Endothelial cell of umbilical vein (primary cell): ENCODE measurements around the gene EIF4G2. TPM values are rescaled to one million over a fixed set of nuclear protein-coding genes. Genes with fewer than 3 reads are reported as not detected.

Source experiments
- BruUV-seq: library from RNA; stranded (reverse); fragments of 400-500 nt; replicated peaks from 2 replicates; lab custom pipeline; 2021; lab: Mats Ljungman, UMichigan
- CTCF ChIA-PET: fragments of 300-600, 350-600 bp; sonication (Branson Sonifier 250); formaldehyde crosslinking; loops from one replicate; lab custom pipeline; 2021; ENCODE audit warnings: antibody characterized with exemption, inconsistent platforms; lab: Charles Lee
- POLR2A ChIA-PET: fragments of 300-600, 350-600 bp; sonication (Branson Sonifier 250); formaldehyde crosslinking; loops from one replicate; lab custom pipeline; 2021; ENCODE audit warnings: antibody characterized with exemption, inconsistent platforms; lab: Charles Lee
- DNase-seq: peaks from one replicate; pipeline ENCODE4 v3.0.0-alpha.2; 2011; ENCODE audit warnings: low read depth, low spot score
- FAIRE-seq: peaks from 2 replicates; lab custom pipeline; 2011; peaks lifted over from hg19 to GRCh38; lab: Jason Lieb, UNC
- H2AFZ ChIP-seq: 2 replicates; pipeline ENCODE4 v1.6.0; 2012; ENCODE audit warnings: low read depth, low read length, control low read depth, inconsistent platforms
- H3K27ac ChIP-seq: 2 replicates; pipeline ENCODE4 v1.5.1; 2011; ENCODE audit warnings: low read depth, mild to moderate bottlenecking, control low read depth, low read length, moderate library complexity; ENCODE audit not compliant: insufficient read depth
- H3K27me3 ChIP-seq, 2 experiments: 2 replicates each; pipeline versions ENCODE4 v1.6.0 to v1.6.1; 2011; ENCODE audit warnings: low read length in 2 of 2, mixed read lengths in 1 of 2; ENCODE audit not compliant: control insufficient read depth in 2 of 2, insufficient read depth in 2 of 2
- H3K36me3 ChIP-seq, 2 experiments: 2 replicates in 1 of 2; 3 replicates in 1 of 2; pipeline ENCODE4 v1.5.1; 2011; ENCODE audit warnings: low read length in 2 of 2, mild to moderate bottlenecking in 1 of 2, moderate library complexity in 1 of 2; ENCODE audit not compliant: control insufficient read depth in 2 of 2, insufficient read depth in 2 of 2; ENCODE audit errors: extremely low read depth in 1 of 2
- H3K4me1 ChIP-seq: 3 replicates; pipeline ENCODE4 v1.5.1; 2011; ENCODE audit warnings: mild to moderate bottlenecking, low read length; ENCODE audit not compliant: control insufficient read depth, insufficient read depth; ENCODE audit errors: extremely low read depth
- H3K4me2 ChIP-seq: 2 replicates; pipeline ENCODE4 v1.6.1; 2011; ENCODE audit warnings: low read length, control low read depth, mixed read lengths; ENCODE audit not compliant: insufficient read depth
- H3K4me3 ChIP-seq, 3 experiments: fragments of 200-600 bp in 1 of 3; sonication (generic), shearing (Covaris generic) in 1 of 3; replicated peaks in 1 of 3; 2 replicates each; pipeline ENCODE4 v1.5.1; 2011 to 2016; ENCODE audit warnings: control low read depth in 3 of 3, low read length in 3 of 3, mild to moderate bottlenecking in 2 of 3, inconsistent platforms in 1 of 3, low read depth in 1 of 3, moderate library complexity in 1 of 3; ENCODE audit not compliant: insufficient read depth in 1 of 3
- H3K79me2 ChIP-seq: 2 replicates; pipeline ENCODE4 v1.6.0; 2012; ENCODE audit warnings: low read length, inconsistent platforms; ENCODE audit not compliant: control insufficient read depth, insufficient read depth
- H3K9ac ChIP-seq: replicated peaks from 2 replicates; pipeline ENCODE3; 2011; ENCODE audit warnings: low read length, control low read depth; ENCODE audit not compliant: insufficient read depth; ENCODE audit errors: extremely low read depth
- H3K9me1 ChIP-seq: replicated peaks from 3 replicates; pipeline ENCODE4 v1.6.0; 2011; ENCODE audit warnings: mild to moderate bottlenecking, low read length; ENCODE audit not compliant: control insufficient read depth, insufficient read depth; ENCODE audit errors: extremely low read depth
- H3K9me3 ChIP-seq: replicated peaks from 2 replicates; pipeline ENCODE4 v1.5.1; 2012; ENCODE audit warnings: low read length, inconsistent platforms; ENCODE audit not compliant: control insufficient read depth, insufficient read depth
- H4K20me1 ChIP-seq: replicated peaks from 2 replicates; pipeline ENCODE3; 2011; ENCODE audit warnings: mild to moderate bottlenecking, low read length; ENCODE audit not compliant: control insufficient read depth, insufficient read depth; ENCODE audit errors: extremely low read depth
- EZH2 ChIP-seq: IDR thresholded peaks from 2 replicates; pipeline ENCODE4 v1.6.1; 2012; ENCODE audit warnings: borderline replicate concordance, low read depth, mild to moderate bottlenecking, moderate library complexity, low read length, inconsistent platforms; ENCODE audit not compliant: severe bottlenecking
- FOS ChIP-seq: IDR thresholded peaks from 2 replicates; pipeline ENCODE4 v1.6.1; 2011; ENCODE audit warnings: mild to moderate bottlenecking, low read length, moderate library complexity, borderline replicate concordance; ENCODE audit not compliant: insufficient read depth
- GATA2 ChIP-seq: IDR thresholded peaks from 2 replicates; pipeline ENCODE4 v1.7.0; 2011; ENCODE audit warnings: low read depth, mild to moderate bottlenecking, moderate library complexity, mixed read lengths, low read length; ENCODE audit not compliant: insufficient read length, insufficient read depth
- JUN ChIP-seq: IDR thresholded peaks from 2 replicates; pipeline ENCODE4 v1.6.1; 2011; ENCODE audit warnings: borderline replicate concordance, low read depth; ENCODE audit not compliant: insufficient read length, insufficient read depth
- MAX ChIP-seq: IDR thresholded peaks from 2 replicates; pipeline ENCODE4 v1.6.1; 2011; ENCODE audit not compliant: insufficient read depth, insufficient read length
- MYC ChIP-seq: IDR thresholded peaks from one replicate; pipeline ENCODE4 v1.6.1; 2011; ENCODE audit warnings: mild to moderate bottlenecking, low read depth, low read length
- POLR2A ChIP-seq: IDR thresholded peaks from 2 replicates; pipeline ENCODE4 v1.6.1; 2012; ENCODE audit warnings: low read depth, mild to moderate bottlenecking, control low read depth, low read length
- POLR2AphosphoS5 ChIP-seq: IDR thresholded peaks from 2 replicates; pipeline ENCODE4 v1.6.1; 2012; ENCODE audit warnings: low read depth, mild to moderate bottlenecking, control low read depth, low read length, moderate library complexity; ENCODE audit not compliant: insufficient read depth
- dilution Hi-C: fragments of 300-500 bp; cut with MboI; formaldehyde crosslinking; loops from one replicate; pipeline ENCODE4 v1.15.0; 2019; ENCODE audit warnings: low sequenced_read_pairs; ENCODE audit not compliant: extremely low pct_ligation_motif_present
- intact Hi-C: fragments of 100-400 bp; cut with micrococcal nuclease; formaldehyde crosslinking; loops from one replicate; pipeline ENCODE4 v1.10.0; 2022
- polyA plus RNA-seq, 4 experiments: library from polyadenylated mRNA; depleted of rRNA in 3 of 4; stranded (reverse) in 3 of 4; unstranded in 1 of 4; fragments of >200 nt; gene quantifications; 2 replicates each; pipeline versions ENCODE4 v1.2.1 to v1.2.3, GENCODE V29; 2011 to 2012; ENCODE audit warnings: missing spikeins in 1 of 4
- total RNA-seq: library from RNA; stranded (reverse); gene quantifications from 2 replicates; pipeline ENCODE4 v1.2.3, GENCODE V29; 2021
- TF ChIP-seq, protein P1 (sequence below), 2 donors: IDR thresholded peaks; 1 replicate in 1 of 2; 2 replicates in 1 of 2; pipeline ENCODE4 v1.5.1; 2011; ENCODE audit warnings: low read length in 2 of 2, mild to moderate bottlenecking in 2 of 2, moderate library complexity in 2 of 2, control low read depth in 1 of 2, inconsistent platforms in 1 of 2, low read depth in 1 of 2; ENCODE audit not compliant: insufficient read depth in 1 of 2; ENCODE audit errors: extremely low read depth in 1 of 2

The EIF4G2 gene
- total and polyA plus RNA-seq, 2 donors (not counting 3 experiments of a cell fraction or from before 2014, with no cell fraction given): 382 to 1,194 TPM

DNA sequence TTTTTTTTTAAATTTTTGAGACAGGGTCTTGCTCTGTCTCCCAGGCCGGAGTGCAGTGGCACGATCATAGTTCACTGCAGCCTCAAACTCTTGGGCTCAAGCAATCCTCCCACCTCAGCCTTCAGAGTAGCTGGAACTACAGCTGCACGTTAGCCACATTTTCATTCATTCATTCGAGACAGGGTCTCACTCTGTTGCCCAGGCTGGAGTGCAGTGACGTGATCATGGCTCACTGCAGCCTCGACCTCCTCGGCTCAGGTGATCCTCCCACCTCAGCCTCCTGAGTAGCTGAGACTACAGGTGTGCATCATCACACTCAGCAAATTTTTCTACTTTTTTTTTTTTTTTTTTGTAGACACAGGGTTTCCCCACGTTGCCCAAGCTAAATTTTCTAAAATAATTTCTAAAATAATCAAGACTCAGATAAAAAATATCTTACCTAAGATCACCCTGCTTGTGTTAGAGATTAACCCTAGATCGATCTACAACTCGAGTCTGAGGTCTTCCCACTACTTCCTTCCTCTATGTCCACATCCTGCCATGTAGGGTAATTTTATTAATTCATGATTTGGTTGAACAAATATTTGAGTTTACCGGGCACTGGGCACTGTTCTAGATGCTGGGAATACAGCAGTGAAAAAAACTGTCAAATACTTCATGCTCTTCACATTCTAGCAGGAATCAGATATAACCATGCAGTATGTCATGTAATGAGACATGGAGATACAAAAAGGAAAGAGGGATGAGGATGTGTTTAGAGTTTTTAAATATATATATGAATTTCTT is 15.1 kb downstream of the EIF4G2 start:
- Histone ChIP-seq H3K4me1 (no peaks in the 10 kb centered on the region), H3K4me3 (no peak overlapping the region), H3K4me2 (no peak overlapping the region), H3K36me3 (peaks cover 10 to 25% of the 10 kb centered on the region in 2 experiments), H3K79me2 (no peaks in the 10 kb centered on the region), H3K9ac (no peak overlapping the region), H2AFZ (no peak overlapping the region), H3K27ac (no peak overlapping the region), H3K9me3 (no peaks in the 10 kb centered on the region), H3K27me3 (no peaks in the 10 kb centered on the region), H3K9me1 (no peaks in the 10 kb centered on the region), H4K20me1 (no peaks in the 10 kb centered on the region)
- intact Hi-C loops: no loop called here
- ChIA-PET CTCF (interaction anchor here (0.8 to 3.5 kb wide), 35 partner anchors 9 to 1495 kb away, joined by 3 to 83 read pairs (median 8); partner anchors contain the start of genes EIF4G2 and ZBED5), POLR2A (interaction anchor here (0.7 to 3.1 kb wide), 4 partner anchors 15 to 489 kb away, joined by 4 to 28 read pairs (median 6); partner anchors contain the start of genes ADM and EIF4G2)
- no peak for FAIRE-seq
- no TSS peak for BruUV-seq
- dilution Hi-C loops: no loop called here
- DNase-seq: no peak
- TF ChIP-seq GATA2: no peak
- no peak for TF ChIP-seq POLR2A
- TF ChIP-seq MYC: no peak
- TF ChIP-seq, protein P1, sequence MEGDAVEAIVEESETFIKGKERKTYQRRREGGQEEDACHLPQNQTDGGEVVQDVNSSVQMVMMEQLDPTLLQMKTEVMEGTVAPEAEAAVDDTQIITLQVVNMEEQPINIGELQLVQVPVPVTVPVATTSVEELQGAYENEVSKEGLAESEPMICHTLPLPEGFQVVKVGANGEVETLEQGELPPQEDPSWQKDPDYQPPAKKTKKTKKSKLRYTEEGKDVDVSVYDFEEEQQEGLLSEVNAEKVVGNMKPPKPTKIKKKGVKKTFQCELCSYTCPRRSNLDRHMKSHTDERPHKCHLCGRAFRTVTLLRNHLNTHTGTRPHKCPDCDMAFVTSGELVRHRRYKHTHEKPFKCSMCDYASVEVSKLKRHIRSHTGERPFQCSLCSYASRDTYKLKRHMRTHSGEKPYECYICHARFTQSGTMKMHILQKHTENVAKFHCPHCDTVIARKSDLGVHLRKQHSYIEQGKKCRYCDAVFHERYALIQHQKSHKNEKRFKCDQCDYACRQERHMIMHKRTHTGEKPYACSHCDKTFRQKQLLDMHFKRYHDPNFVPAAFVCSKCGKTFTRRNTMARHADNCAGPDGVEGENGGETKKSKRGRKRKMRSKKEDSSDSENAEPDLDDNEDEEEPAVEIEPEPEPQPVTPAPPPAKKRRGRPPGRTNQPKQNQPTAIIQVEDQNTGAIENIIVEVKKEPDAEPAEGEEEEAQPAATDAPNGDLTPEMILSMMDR (IDR thresholded peaks at IDR 0.05; ENCODE audit: extremely low read depth in 1 of 2, insufficient read depth in 1 of 2, low read depth in 1 of 2, low read length in 2 of 2): no peak
- TF ChIP-seq POLR2AphosphoS5: no peak
- no peak for TF ChIP-seq MAX
- TF ChIP-seq FOS: no peak
- no peak for TF ChIP-seq JUN
- TF ChIP-seq EZH2: no peak
